GM19463 (cell line): Measurements from ENCODE around the gene EPB41L4B.
A peak's percentile ranks its signal among the peaks of the same experiment; 100 is the strongest.

ENCODE experiments used
- ATAC-seq: cut with Tn5 transposase; IDR thresholded peaks from one replicate; pipeline ENCODE4 v1.9.1; 2021; ENCODE audit warnings: mild to moderate bottlenecking, moderate library complexity; ENCODE audit not compliant: unreplicated experiment

The EPB41L4B gene

GRCh38 chr9:109206670-109207069, 114.2 kb downstream of the EPB41L4B start:
- ATAC-seq: no peak

GRCh38 chr9:109205526-109205925, 115.3 kb downstream of the EPB41L4B start:
- ATAC-seq: no peak

GRCh38 chr9:109203761-109204360, 117.0 kb downstream of the EPB41L4B start:
- ATAC-seq: no peak

- ATAC-seq: no peak
These were observed 121.2 kb downstream of the EPB41L4B start for GRCh38 chr9:109199676-109200075.

- ATAC-seq: no peak
These were observed 122.0 kb downstream of the EPB41L4B start for GRCh38 chr9:109198736-109199382.

GRCh38 chr9:109193974-109194556, 126.8 kb downstream of the EPB41L4B start:
- no peak for ATAC-seq

GRCh38 chr9:109192732-109193361, 128.0 kb downstream of the EPB41L4B start:
- ATAC-seq: no peak

- ATAC-seq: no peak
These were observed 129.1 kb downstream of the EPB41L4B start for GRCh38 chr9:109191746-109192145.

GRCh38 chr9:109190151-109190550, 130.7 kb downstream of the EPB41L4B start:
- ATAC-seq: no peak

- no peak for ATAC-seq
These were observed 133.9 kb downstream of the EPB41L4B start for GRCh38 chr9:109186857-109187520.

- no peak for ATAC-seq
These were observed 137.7 kb downstream of the EPB41L4B start for GRCh38 chr9:109182940-109183798.

GRCh38 chr9:109182550-109182939, 138.3 kb downstream of the EPB41L4B start:
- ATAC-seq: no peak

GRCh38 chr9:109181284-109181683, 139.6 kb downstream of the EPB41L4B start:
- ATAC-seq: peak; percentile 63

- no peak for ATAC-seq
These were observed 140.9 kb downstream of the EPB41L4B start for GRCh38 chr9:109179801-109180523.

- ATAC-seq: no peak
These were observed 143.9 kb downstream of the EPB41L4B start for GRCh38 chr9:109176963-109177362.

GRCh38 chr9:109176386-109176785, 144.5 kb downstream of the EPB41L4B start:
- no peak for ATAC-seq

GRCh38 chr9:109172935-109173334, 147.9 kb downstream of the EPB41L4B start:
- no peak for ATAC-seq

- ATAC-seq: no peak
These were observed 148.9 kb downstream of the EPB41L4B start for GRCh38 chr9:109171926-109172325.

GRCh38 chr9:109168170-109168569, 152.7 kb downstream of the EPB41L4B start:
- ATAC-seq: no peak

- no peak for ATAC-seq
These were observed 153.1 kb downstream of the EPB41L4B start for GRCh38 chr9:109167716-109168115.
